HCT116 (cell line): ENCODE results near the gene GNB5. TPM values are rescaled to one million over a fixed set of nuclear protein-coding genes. Genes with fewer than 3 reads are reported as not detected.
A peak's percentile ranks its signal among the peaks of the same experiment; 100 is the strongest.

ENCODE experiments used
- ATAC-seq: fragments of 200-7000 bp; cut with Tn5 transposase; 2 replicates; pipeline ENCODE4 v1.9.1; 2020; ENCODE audit warnings: mild to moderate bottlenecking, moderate library complexity
- BruUV-seq: library from RNA; stranded (reverse); fragments of 400-500 nt; replicated peaks from 2 replicates; lab custom pipeline; 2021; lab: Mats Ljungman, UMichigan
- CTCF ChIA-PET: fragments of 300-600 bp; sonication (Branson Sonifier 250); formaldehyde crosslinking; loops from one replicate; lab custom pipeline; 2021; ENCODE audit warnings: antibody characterized with exemption; lab: Charles Lee
- POLR2A ChIA-PET: fragments of 300-600, 350-600 bp; sonication (Branson Sonifier 250); formaldehyde crosslinking; loops from one replicate; lab custom pipeline; 2021; ENCODE audit warnings: antibody characterized with exemption; lab: Charles Lee
- RAD21 ChIA-PET, 2 experiments: fragments of 300-600 bp; sonication (Branson Sonifier 250); formaldehyde crosslinking; loops; one replicate each; lab custom pipeline; 2023; ENCODE audit warnings: low total read pairs in 2 of 2; ENCODE audit not compliant: uncharacterized antibody in 2 of 2, unreplicated experiment in 2 of 2, low non-redundant PET in 1 of 2; lab: Charles Lee
- DNase-seq: peaks from one replicate; pipeline ENCODE4 v3.0.0-alpha.2; 2010; ENCODE audit warnings: low read depth, low spot score
- H2AFZ ChIP-seq: fragments of 200-600 bp; shearing (Covaris generic), sonication (generic); 2 replicates; pipeline ENCODE4 v1.6.1; 2017; ENCODE audit warnings: low read depth, mixed run types, mixed read lengths, antibody characterized with exemption, low read length; ENCODE audit not compliant: poor library complexity, severe bottlenecking
- H3K27ac ChIP-seq: 2 replicates; pipeline ENCODE4 v1.5.1; 2012; ENCODE audit warnings: low read depth, low read length
- H3K27me3 ChIP-seq: fragments of 200-600 bp; sonication (generic); 2 replicates; pipeline ENCODE4 v1.6.1; 2016; ENCODE audit warnings: mixed run types, low read length, mixed read lengths; ENCODE audit not compliant: insufficient read depth
- H3K36me3 ChIP-seq, 2 experiments: fragments of 200-500 bp in 1 of 2; fragments of 200-600 bp in 1 of 2; sonication (Bioruptor generic) in 1 of 2; sonication (generic) in 1 of 2; 2 replicates each; pipeline versions ENCODE4 v1.5.1 to v1.6.1; 2014 to 2016; ENCODE audit warnings: low read length in 2 of 2, inconsistent platforms in 1 of 2, mixed read lengths in 1 of 2, mixed run types in 1 of 2; ENCODE audit not compliant: insufficient read depth in 2 of 2, control insufficient read depth in 1 of 2
- H3K4me1 ChIP-seq, 2 experiments: fragments of 200-600 bp in 1 of 2; sonication (generic) in 1 of 2; 2 replicates each; pipeline versions ENCODE4 v1.5.1 to v1.6.1; 2012 to 2017; ENCODE audit warnings: low read length in 2 of 2, inconsistent platforms in 1 of 2, mild to moderate bottlenecking in 1 of 2, mixed read lengths in 1 of 2, mixed run types in 1 of 2, moderate library complexity in 1 of 2; ENCODE audit not compliant: insufficient read depth in 2 of 2, control insufficient read depth in 1 of 2
- H3K4me2 ChIP-seq: fragments of 200-600 bp; sonication (generic); 2 replicates; pipeline ENCODE4 v1.6.1; 2017; ENCODE audit warnings: mixed run types, low read length, mixed read lengths
- H3K4me3 ChIP-seq, 2 experiments: fragments of 200-600 bp in 1 of 2; sonication (generic) in 1 of 2; replicated peaks in 1 of 2; 2 replicates each; pipeline ENCODE4 v1.5.1; 2011 to 2016; ENCODE audit warnings: low read length in 2 of 2, control low read depth in 1 of 2, low read depth in 1 of 2, mild to moderate bottlenecking in 1 of 2, mixed read lengths in 1 of 2, mixed run types in 1 of 2
- H3K79me2 ChIP-seq: fragments of 200-600 bp; sonication (generic); 2 replicates; pipeline ENCODE4 v1.6.1; 2017; ENCODE audit warnings: mild to moderate bottlenecking, mixed run types, low read length, moderate library complexity, mixed read lengths; ENCODE audit not compliant: insufficient read depth
- H3K9ac ChIP-seq: fragments of 200-600 bp; sonication (generic); 2 replicates; pipeline ENCODE4 v1.6.1; 2016; ENCODE audit warnings: low read length, mixed read lengths
- H3K9me2 ChIP-seq: fragments of 200-600 bp; sonication (generic), shearing (Covaris generic); 2 replicates; pipeline ENCODE4 v1.6.1; 2017; ENCODE audit warnings: mixed run types, mild to moderate bottlenecking, moderate library complexity; ENCODE audit not compliant: insufficient read depth
- H3K9me3 ChIP-seq, 2 experiments: fragments of 200-500 bp in 1 of 2; fragments of 200-600 bp in 1 of 2; sonication (Bioruptor generic) in 1 of 2; sonication (generic) in 1 of 2; 2 replicates each; pipeline ENCODE4 v1.6.1; 2014 to 2017; ENCODE audit warnings: low read length in 2 of 2, mixed read lengths in 2 of 2, inconsistent platforms in 1 of 2, low read depth in 1 of 2, mild to moderate bottlenecking in 1 of 2, mixed run types in 1 of 2, moderate library complexity in 1 of 2; ENCODE audit not compliant: control insufficient read depth in 1 of 2, insufficient read depth in 1 of 2
- H4K20me1 ChIP-seq: fragments of 200-600 bp; sonication (generic), shearing (Covaris generic); 2 replicates; pipeline ENCODE4 v1.6.1; 2017; ENCODE audit warnings: mixed run types, mild to moderate bottlenecking, moderate library complexity; ENCODE audit not compliant: insufficient read depth
- CBX3 ChIP-seq: IDR thresholded peaks from 2 replicates; pipeline ENCODE4 v1.6.1; 2012; ENCODE audit warnings: low read depth
- ELF1 ChIP-seq: IDR thresholded peaks from 2 replicates; pipeline ENCODE4 v1.6.1; 2012; ENCODE audit warnings: low read depth, borderline replicate concordance
- EZH2phosphoT487 ChIP-seq: fragments of 200-600 bp; IDR thresholded peaks from 2 replicates; pipeline ENCODE4 v1.6.1; 2018; ENCODE audit warnings: antibody characterized with exemption, borderline replicate concordance
- POLR2AphosphoS5 ChIP-seq: IDR thresholded peaks from 2 replicates; pipeline ENCODE4 v1.6.1; 2011; ENCODE audit warnings: mild to moderate bottlenecking, low read depth, low read length, moderate library complexity
- RAD21 ChIP-seq: IDR thresholded peaks from 2 replicates; pipeline ENCODE4 v1.6.1; 2012; ENCODE audit warnings: low read depth, mild to moderate bottlenecking
- REST ChIP-seq: IDR thresholded peaks from 2 replicates; pipeline ENCODE4 v1.6.1; 2012; ENCODE audit warnings: low read depth
- SIN3A ChIP-seq: IDR thresholded peaks from 2 replicates; pipeline ENCODE4 v1.6.1; 2012; ENCODE audit warnings: low read depth
- SP1 ChIP-seq: IDR thresholded peaks from 2 replicates; pipeline ENCODE4 v1.6.1; 2012; ENCODE audit warnings: low read depth
- SRF ChIP-seq: IDR thresholded peaks from 2 replicates; pipeline ENCODE4 v1.6.1; 2012; ENCODE audit warnings: low read depth
- TCF7L2 ChIP-seq: IDR thresholded peaks from 2 replicates; pipeline ENCODE4 v1.7.0; 2011; ENCODE audit warnings: borderline replicate concordance, inconsistent platforms; ENCODE audit not compliant: insufficient read depth, insufficient read length; ENCODE audit errors: extremely low read depth
- ZBTB33 ChIP-seq: IDR thresholded peaks from 2 replicates; pipeline ENCODE4 v1.6.1; 2011; ENCODE audit warnings: mild to moderate bottlenecking, low read length, moderate library complexity; ENCODE audit not compliant: insufficient replicate concordance; ENCODE audit errors: extremely low read depth
- ZFX ChIP-seq: fragments of 450-650 bp; IDR thresholded peaks from 2 replicates; pipeline ENCODE4 v1.6.1; 2017
- intact Hi-C: fragments of 100-400 bp; cut with micrococcal nuclease; formaldehyde crosslinking; loops from 2 replicates; pipeline ENCODE4 v1.10.0; 2022
- total RNA-seq: library from RNA; stranded (reverse); gene quantifications from one replicate; pipeline ENCODE4 v1.2.1, GENCODE V29; 2021; ENCODE audit not compliant: unreplicated experiment

GNB5 gene
- total RNA-seq, 1 experiment from 2014 or later, result 27.6 TPM

GRCh38 chr15:52067545-52067926 lies 123.7 kb downstream of the GNB5 start:
- no peak overlapping the region for H3K4me3 ChIP-seq
- no peaks in the 10 kb centered on the region for H3K4me1 ChIP-seq
- no peaks in the 10 kb centered on the region for H4K20me1 ChIP-seq
- no peak overlapping the region for H3K27ac ChIP-seq
- BruUV-seq, result no TSS peak
- CTCF ChIA-PET, result interaction anchor here (2.5 kb wide), 1 partner anchor 11 kb away, joined by 10 read pairs; no protein-coding TSS in a partner anchor
- RAD21 ChIA-PET, result no interaction called here
- H3K36me3 ChIP-seq, result peaks cover 7 to 12% of the 10 kb centered on the region in 2 experiments; a peak in 3 of 4 replicates
- no peaks in the 10 kb centered on the region for H3K9me2 ChIP-seq
- no peaks in the 10 kb centered on the region for H3K27me3 ChIP-seq
- ATAC-seq (no peak), DNase-seq (no peak)
- no peak overlapping the region for H3K4me2 ChIP-seq
- TF ChIP-seq TCF7L2, result no peak
- 0 out of 2 replicates have a peak, but pooled peaks have one; percentile 11 for TF ChIP-seq POLR2AphosphoS5
- no peaks in the 10 kb centered on the region for H3K9me3 ChIP-seq
- no peaks in the 10 kb centered on the region for H3K79me2 ChIP-seq
- POLR2A ChIA-PET, result no interaction called here
- intact Hi-C loops, result no loop called here
- H3K9ac ChIP-seq, result no peak overlapping the region
- no peak overlapping the region for H2AFZ ChIP-seq

- Histone ChIP-seq H3K9me2 (no peaks in the 10 kb centered on the region), H3K4me2 (no peak overlapping the region), H3K4me3 (no peak overlapping the region), H3K4me1 (no peaks in the 10 kb centered on the region), H3K9ac (no peak overlapping the region), H3K79me2 (no peaks in the 10 kb centered on the region), H3K36me3 (peaks cover 7 to 12% of the 10 kb centered on the region in 2 experiments; a peak in 3 of 4 replicates), H3K27ac (no peak overlapping the region), H3K9me3 (no peaks in the 10 kb centered on the region), H3K27me3 (no peaks in the 10 kb centered on the region), H4K20me1 (no peaks in the 10 kb centered on the region), H2AFZ (no peak overlapping the region)
- BruUV-seq, result no TSS peak
- no peak for DNase-seq
- ChIA-PET RAD21 (no interaction called here), CTCF (interaction anchor here (2.5 kb wide), 1 partner anchor 12 kb away, joined by 10 read pairs; no protein-coding TSS in a partner anchor), POLR2A (no interaction called here)
- intact Hi-C loops, result no loop called here
- no peak for ATAC-seq
- no peak for TF ChIP-seq ZFX
- TF ChIP-seq TCF7L2, result no peak
- no peak for TF ChIP-seq ZBTB33
- no peak for TF ChIP-seq SP1
- TF ChIP-seq ELF1, result no peak
- no peak for TF ChIP-seq SIN3A
- no peak for TF ChIP-seq EZH2phosphoT487
- no peak for TF ChIP-seq SRF
- TF ChIP-seq CBX3, result no peak
- TF ChIP-seq POLR2AphosphoS5, result no peak
- no peak for TF ChIP-seq REST
- TF ChIP-seq RAD21, result no peak
Measured at GRCh38 chr15:52066842-52067544, 124.2 kb downstream of the GNB5 start.
